ENCODE measurements around the gene RNF19B. TPM values are rescaled to one million over a fixed set of nuclear protein-coding genes. Genes with fewer than 3 reads are reported as not detected.

The RNF19B gene
- total RNA-seq, 4 donors from 2014 or later, result 28.1 to 62.1 (median 54.6) TPM

DNA sequence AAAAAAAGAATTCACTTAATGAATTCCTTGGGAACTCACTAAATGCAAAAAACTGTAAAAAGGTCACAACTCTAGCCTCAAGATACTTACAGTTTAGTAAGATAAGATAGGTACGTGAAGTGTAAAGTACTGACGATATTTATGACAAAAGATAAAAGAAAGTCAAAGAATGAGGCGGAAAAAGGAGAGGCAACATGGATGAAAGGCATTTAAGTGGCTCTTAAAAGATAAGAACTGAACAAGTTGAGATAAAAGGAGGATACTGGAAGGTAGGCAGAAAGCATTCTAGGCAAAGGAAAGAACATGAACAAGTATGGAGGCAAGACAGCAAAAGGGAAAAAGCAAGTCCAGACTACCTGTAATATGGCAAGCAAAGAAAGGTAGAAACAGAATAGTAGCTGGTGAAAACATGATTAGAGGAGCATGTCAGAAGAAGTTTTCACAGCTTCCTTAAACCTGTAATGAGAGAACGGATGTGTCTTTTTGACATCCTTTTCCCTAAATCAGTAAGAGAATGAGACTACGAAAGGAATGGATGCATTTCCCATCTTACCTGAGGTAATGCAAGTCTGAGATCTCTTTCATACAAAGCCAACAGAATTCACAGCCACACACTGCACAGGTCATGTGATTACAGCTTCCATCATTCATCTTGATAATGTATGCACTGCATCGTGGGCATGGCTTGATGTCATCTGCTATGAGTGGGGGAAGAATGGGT, 16.8 kb downstream of the RNF19B start:
- H3K27ac ChIP-seq, result peak overlapping the region in 2 of 4 donors; percentile 37 to 81
- peaks cover 0 to 56% (median 3%) of the 10 kb centered on the region in 3 donors for H3K36me3 ChIP-seq
- no peaks in the 10 kb centered on the region for H3K9me3 ChIP-seq
- no peak overlapping the region for H3K4me3 ChIP-seq
- no peaks in the 10 kb centered on the region for H3K27me3 ChIP-seq
- DNase-seq, result no peak
- TF ChIP-seq POLR2A (IDR thresholded peaks at IDR 0.05), result no peak
- no peak for TF ChIP-seq CTCF (IDR thresholded peaks at IDR 0.05)
- H3K4me1 ChIP-seq, result peaks cover 0 to 26% (median 3%) of the 10 kb centered on the region in 4 donors

- no peak overlapping the region for H3K4me3 ChIP-seq
- TF ChIP-seq CTCF (IDR thresholded peaks at IDR 0.05) (no peak), POLR2A (IDR thresholded peaks at IDR 0.05) (no peak)
- H3K9me3 ChIP-seq, result no peaks in the 10 kb centered on the region
- no peaks in the 10 kb centered on the region for H3K27me3 ChIP-seq
- peaks cover 0 to 29% (median 3%) of the 10 kb centered on the region in 4 donors for H3K4me1 ChIP-seq
- no peak for DNase-seq
- no peak overlapping the region for H3K27ac ChIP-seq
- H3K36me3 ChIP-seq, result peaks cover 0 to 68% (median 3%) of the 10 kb centered on the region in 3 donors
Measured at GRCh38 chr1:32946413-32946812, 18.2 kb downstream of the RNF19B start.

GRCh38 chr1:32944180-32944579, 20.4 kb downstream of the RNF19B start:
- no peak for DNase-seq
- Histone ChIP-seq H3K9me3 (no peaks in the 10 kb centered on the region), H3K4me1 (peaks cover 0 to 37% (median 2%) of the 10 kb centered on the region in 4 donors), H3K4me3 (no peak overlapping the region), H3K36me3 (peaks cover 0 to 87% (median 3%) of the 10 kb centered on the region in 3 donors), H3K27me3 (no peaks in the 10 kb centered on the region), H3K27ac (no peak overlapping the region)
- TF ChIP-seq CTCF (IDR thresholded peaks at IDR 0.05), result no peak

DNA sequence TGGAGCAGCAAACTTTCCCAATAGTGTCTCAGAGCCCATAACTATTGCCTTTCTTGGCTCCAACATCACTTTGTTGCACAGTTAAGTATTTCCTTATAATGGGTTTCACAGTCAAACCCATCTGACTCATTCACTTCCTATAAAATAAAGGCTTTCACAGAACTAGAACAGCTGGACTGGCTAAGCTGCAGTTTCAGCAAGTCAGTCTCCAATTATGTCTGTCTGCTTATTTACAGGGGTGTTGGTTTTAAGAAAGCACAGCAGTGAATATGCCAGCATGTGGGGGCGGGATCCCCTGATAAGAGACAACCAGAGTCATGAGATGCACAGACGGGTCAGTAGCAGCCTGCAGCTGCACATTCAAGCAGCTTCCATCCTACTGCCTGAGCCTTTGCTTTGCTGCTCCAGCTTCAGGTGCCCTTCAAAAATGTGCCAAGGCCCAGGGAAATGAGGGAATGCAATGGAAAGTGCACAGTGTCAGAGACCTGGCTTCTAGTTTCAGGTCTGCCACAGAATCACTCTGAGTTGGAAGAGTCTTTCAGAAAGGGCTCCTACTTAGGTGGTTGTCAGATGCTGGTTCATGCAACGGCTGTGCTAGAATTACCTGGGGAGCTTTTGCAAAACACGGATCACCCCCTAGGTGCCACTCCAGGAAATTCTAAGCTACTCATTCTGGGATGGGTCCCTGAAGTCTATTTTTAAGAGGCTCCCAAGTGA, 24.8 kb downstream of the RNF19B start:
- Histone ChIP-seq H3K36me3 (peaks cover 0 to 84% (median 0%) of the 10 kb centered on the region in 3 donors), H3K4me3 (no peak overlapping the region), H3K27ac (peak overlapping the region in 2 of 4 donors; percentile 42 to 69), H3K9me3 (no peaks in the 10 kb centered on the region), H3K27me3 (no peaks in the 10 kb centered on the region), H3K4me1 (peaks cover 0 to 46% (median 4%) of the 10 kb centered on the region in 4 donors)
- DNase-seq, result peak in 2 of 3 donors; percentile 57 to 61
- no peak for TF ChIP-seq CTCF (IDR thresholded peaks at IDR 0.05)
- TF ChIP-seq POLR2A (IDR thresholded peaks at IDR 0.05), result no peak

- peaks cover 0 to 57% (median 0%) of the 10 kb centered on the region in 3 donors for H3K36me3 ChIP-seq
- H3K4me3 ChIP-seq, result no peak overlapping the region
- H3K4me1 ChIP-seq, result peaks cover 0 to 53% (median 4%) of the 10 kb centered on the region in 4 donors
- TF ChIP-seq CTCF (IDR thresholded peaks at IDR 0.05), result no peak
- TF ChIP-seq POLR2A (IDR thresholded peaks at IDR 0.05), result no peak
- peak overlapping the region in 3 of 4 donors; percentile 48 to 91 (median 73) for H3K27ac ChIP-seq
- no peak for DNase-seq
- H3K9me3 ChIP-seq, result no peaks in the 10 kb centered on the region
- no peaks in the 10 kb centered on the region for H3K27me3 ChIP-seq
Measured at GRCh38 chr1:32937061-32937460, 27.5 kb downstream of the RNF19B start.
